Measurements from ENCODE around the gene DCTD.

DCTD gene

DNA sequence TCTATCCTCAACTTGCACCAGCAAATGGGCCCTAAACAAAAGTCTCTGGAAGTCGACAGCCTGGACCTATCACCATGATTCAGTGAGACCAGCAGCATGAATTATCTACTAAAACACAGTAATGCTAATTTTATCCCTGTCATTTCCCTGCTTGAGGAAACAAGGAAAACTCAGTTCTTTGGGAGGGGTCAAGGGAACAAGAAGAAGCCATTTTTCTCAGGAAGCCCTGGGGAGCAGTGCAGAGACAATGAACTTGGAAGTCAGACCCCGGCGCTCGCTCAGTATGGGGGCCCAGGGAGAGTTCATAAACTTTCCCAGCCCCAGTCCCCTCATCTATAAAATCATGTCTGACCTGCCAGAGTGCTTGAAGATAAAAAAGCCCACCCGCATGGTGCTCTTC lies 50.4 kb downstream of the DCTD start:
- no peak for DNase-seq

DNA sequence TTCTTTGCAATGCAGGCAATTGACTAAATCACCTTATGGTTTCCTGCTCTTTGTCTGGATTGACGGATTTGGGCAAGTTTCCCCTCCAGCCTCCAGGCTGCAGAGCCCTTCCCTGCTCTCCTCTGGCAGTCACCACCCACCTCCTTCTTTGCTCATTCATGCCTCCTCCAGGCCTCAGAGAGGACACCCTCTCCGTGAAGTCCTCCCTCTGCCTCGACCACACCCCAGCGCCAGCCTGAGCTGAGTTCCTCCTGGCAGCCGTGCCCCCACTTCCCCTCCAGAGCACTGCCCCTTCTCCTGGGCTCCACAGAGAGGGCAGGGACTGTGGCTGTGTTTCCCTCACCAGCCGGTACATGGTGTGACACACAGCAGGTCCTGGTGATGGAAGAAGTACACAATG lies 53.7 kb downstream of the DCTD start:
- DNase-seq = no peak

- no peak for DNase-seq
Measured at GRCh38 chr4:182862921-182863320, 54.3 kb downstream of the DCTD start.

DNA sequence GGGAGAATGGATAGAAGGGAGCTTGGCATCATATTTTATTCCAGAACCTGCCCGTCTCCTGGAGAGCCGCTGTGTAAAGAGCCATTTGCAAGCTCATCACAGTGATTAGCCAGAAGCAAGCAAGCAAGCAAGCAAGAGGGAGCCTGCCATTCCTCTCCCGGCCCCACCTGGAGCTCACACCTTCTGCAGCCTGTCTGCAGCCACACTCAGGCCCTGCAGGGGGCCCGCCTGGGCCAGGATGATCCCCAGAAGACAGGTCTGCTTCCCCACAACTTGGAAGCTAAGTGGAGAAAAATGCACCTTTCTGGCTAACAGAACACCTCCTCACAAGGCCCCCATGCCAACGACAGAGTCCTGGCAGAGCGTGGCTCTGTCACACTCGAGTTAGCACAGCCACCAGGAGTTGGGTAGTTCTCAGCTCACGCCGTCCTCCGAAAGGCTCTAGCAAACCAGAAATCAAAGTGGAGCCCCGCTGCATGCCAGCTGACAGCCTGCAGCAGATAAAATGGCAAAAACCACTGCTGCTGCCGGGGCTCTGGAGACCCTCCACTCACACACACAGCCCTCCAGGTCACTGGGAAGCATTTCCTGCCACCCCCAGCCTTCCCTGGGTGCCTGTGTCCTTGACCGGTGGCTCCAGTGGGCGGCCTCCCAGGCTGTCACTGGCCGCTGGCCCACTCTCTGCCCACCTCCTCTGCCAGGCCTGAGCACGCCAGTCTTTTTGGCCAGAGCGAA lies 54.9 kb downstream of the DCTD start:
- no peak for DNase-seq

DNA sequence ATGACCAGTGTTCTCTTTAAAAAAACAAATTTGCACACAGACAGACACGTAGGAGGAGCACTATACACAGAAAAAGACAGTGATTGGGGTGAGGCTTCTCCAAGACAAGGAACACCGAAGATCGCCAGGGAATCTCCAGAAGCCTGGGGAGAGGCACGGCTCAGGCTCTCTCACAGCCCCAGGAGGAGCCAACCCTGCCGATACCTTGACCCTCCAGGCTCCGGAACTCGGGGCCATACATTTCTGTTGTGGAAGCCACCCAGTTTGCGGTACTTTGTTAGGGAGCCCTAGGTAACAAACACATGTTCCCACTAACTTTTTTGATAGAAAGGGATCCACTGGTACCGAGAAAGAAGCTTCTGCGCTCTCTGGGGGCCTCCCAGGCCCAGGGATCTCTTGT lies 55.8 kb downstream of the DCTD start:
- DNase-seq = no peak

GRCh38 chr4:182859730-182860129 lies 57.5 kb downstream of the DCTD start:
- DNase-seq = no peak

- DNase-seq = no peak
Measured at GRCh38 chr4:182858711-182859110, 58.5 kb downstream of the DCTD start.

DNA sequence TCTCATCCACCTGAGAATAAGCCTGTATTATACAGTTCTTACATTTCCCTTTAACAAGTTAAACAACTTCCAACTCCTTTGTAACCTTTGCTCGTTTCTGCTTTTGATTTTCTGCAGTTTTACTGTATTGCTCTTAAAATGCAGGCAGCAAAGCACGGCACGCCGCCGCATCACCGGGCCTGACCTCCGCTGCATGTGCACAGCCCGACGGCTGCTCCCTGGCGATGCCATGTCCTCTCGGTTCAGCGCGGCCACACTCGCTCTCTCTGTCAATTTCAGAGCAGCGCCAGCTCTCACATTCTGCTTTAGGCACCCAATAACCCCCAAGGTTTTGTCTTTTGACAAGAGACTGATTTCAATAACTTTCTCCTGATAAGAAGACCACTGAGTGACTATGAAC lies 60.3 kb downstream of the DCTD start:
- no peak for DNase-seq

- DNase-seq = no peak
Measured at GRCh38 chr4:182855877-182856276, 61.3 kb downstream of the DCTD start.

DNA sequence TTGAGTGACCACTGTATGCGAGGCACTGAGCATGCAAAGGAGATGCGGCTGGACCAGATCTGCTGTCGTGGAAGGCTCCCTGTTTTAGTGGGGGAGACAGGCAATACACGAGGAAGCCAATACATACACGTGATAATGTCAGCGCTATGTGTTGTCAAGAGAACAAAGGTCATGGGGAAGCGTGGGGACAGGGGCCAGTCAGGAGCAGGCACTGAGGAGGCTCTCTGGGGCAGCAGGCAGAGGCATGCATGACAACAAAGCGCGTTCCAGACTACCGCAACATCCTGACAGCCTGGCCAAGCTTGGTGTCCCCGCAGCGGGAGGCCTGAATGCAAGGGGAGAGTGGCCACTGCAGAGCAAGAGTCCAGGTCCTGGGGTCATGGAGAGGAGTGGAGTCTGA lies 61.9 kb downstream of the DCTD start:
- no peak for DNase-seq

DNA sequence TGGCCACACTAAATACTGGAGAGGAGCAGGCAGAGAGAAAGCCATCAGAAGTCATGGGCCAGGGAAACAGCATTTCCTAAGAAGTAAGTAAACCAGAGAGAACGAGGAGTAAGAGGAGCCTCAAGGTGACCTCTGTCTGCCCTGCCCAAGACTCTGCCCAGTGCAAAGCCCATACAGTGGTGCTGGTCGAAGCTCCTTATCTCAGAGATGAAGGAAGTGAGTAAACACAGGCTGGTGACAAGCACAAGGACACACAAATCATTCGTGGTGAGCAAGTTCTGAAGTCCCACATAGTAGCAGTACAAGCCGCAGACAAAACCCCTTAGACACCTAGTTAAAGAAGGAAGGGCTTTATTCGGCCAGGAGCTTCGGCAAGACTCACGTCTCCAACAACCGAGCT lies 62.7 kb downstream of the DCTD start:
- DNase-seq = no peak

- no peak for DNase-seq
Measured at GRCh38 chr4:182853731-182854330, 63.4 kb downstream of the DCTD start.

DNA sequence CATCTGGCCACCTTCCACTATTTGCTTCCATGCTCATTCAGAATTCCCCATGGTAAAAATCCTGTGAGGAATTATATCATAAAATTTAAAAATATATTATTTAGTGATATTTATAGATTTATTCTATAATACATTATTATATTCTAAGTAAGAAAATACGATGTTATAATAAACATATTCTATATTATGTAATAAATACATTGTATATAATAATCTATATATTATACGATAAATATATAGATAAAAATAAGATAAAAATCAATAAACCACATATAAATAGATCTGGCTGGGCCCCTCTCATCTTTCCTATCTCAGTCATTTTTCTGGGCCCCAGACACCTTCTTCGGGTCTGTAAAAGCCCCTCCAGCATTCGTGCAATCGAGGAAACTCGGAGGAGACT lies 68.5 kb downstream of the DCTD start:
- no peak for DNase-seq

- DNase-seq = no peak
Measured at GRCh38 chr4:182847576-182848450, 69.4 kb downstream of the DCTD start.

- no peak for DNase-seq
Measured at GRCh38 chr4:182846036-182846435, 71.2 kb downstream of the DCTD start.

DNA sequence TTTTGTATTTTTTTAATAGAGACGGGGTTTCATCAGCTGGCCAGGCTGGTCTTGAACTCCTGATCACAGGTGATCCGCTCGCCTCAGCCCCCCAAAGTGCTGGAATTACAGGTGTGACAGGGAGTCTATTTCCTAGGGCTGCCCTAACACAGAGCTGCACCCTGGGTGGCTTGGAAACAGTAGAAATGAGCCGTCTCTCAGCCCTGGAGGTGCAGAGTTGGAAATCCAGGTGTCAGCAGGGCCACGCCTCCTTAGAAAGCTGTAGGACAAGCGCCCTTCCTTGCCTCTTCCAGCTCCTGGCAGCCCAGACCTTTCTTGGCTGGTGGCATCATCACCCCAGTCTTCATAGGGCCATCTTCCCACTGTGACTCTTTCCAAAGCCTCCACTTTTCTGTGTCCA lies 71.6 kb downstream of the DCTD start:
- DNase-seq = no peak

DNA sequence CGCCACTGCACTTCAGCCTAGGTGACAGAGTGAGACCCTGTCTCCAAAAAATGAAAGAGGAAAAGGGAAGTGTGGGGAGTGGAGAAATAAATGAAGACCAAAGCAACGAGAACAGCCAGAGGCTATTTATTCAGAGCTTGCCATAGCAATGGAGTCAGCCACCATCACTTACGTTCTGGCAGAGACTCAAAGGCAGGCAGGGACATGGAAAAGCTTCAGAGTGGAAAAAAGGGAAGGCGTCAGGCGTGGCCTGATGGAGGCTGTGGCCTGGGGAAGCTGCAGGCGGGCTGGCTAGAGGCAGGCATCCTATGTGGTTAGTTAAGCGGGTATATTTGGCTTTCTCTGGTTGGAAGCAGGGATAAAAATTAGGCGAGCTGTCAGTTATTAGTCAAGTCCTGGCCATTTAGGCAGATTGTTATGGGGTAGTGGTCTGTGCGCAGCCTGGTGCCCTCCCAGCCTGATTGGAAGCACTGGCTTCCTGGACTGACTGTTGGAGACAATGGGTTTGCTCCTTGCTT lies 73.3 kb downstream of the DCTD start:
- DNase-seq = no peak

GRCh38 chr4:182842759-182843390 lies 74.3 kb downstream of the DCTD start:
- no peak for DNase-seq

- DNase-seq = no peak
Measured at GRCh38 chr4:182842104-182842600, 75.0 kb downstream of the DCTD start.

DNA sequence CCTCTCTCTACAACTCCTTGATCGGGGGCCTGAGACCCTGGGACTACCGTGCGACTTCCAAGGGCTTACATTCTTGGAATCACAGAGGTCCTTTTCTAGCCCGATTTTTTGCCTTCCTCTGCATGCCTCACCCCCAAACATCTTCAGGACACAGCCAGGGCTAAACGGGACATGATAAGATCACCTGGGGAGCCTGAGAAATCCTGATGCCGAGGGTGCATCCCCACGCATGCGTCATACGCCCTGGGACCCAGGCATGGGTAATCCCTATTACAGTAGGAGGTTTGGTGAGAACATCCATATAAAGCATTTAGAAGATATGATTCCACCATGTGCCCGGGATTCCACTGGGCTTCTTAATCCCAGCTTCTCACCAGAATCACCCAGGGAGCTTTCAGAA lies 77.1 kb downstream of the DCTD start:
- DNase-seq = no peak
